ENCODE data around the gene LPP. TPM values are rescaled to one million over a fixed set of nuclear protein-coding genes. Genes with fewer than 3 reads are reported as not detected.
A peak's percentile ranks its signal among the peaks of the same experiment; 100 is the strongest.

The LPP gene
- total and polyA plus RNA-seq, 2 of the 13 experiments (the other 11 are each of a cell fraction or from before 2014, with no cell fraction given), result 19.2 to 29.9 TPM

- no peak for TF ChIP-seq THAP7 (CRISPR knock-in tag; IDR thresholded peaks at IDR 0.05)
Measured at GRCh38 chr3:188262488-188262887, 108.5 kb downstream of the LPP start (continued).

GRCh38 chr3:188262913-188263683 lies 109.1 kb downstream of the LPP start:
- Histone ChIP-seq H3K27me3 (ENCODE audit: control insufficient read depth in 1 of 2, insufficient read depth in 2 of 2, low read length in 2 of 2) (no peaks in the 10 kb centered on the region), H3K4me1 (ENCODE audit: insufficient read depth, low read length) (peaks cover 83% of the 10 kb centered on the region), H3K4me3 (replicated peaks in 1 of 3; ENCODE audit: insufficient read depth in 1 of 3, low read depth in 2 of 3, low read length in 3 of 3) (no peak overlapping the region), H2AFZ (ENCODE audit: low read length) (no peak overlapping the region), H3K79me2 (ENCODE audit: insufficient read depth, low read length) (peaks cover 35% of the 10 kb centered on the region), H3K36me3 (replicated peaks in 1 of 2; ENCODE audit: control insufficient read depth in 1 of 2, insufficient read depth in 2 of 2, low read length in 2 of 2) (no peaks in the 10 kb centered on the region; a peak in 2 of 5 replicates), H3K9ac (ENCODE audit: insufficient read depth, low read depth, low read length) (no peak overlapping the region), H3K27ac (ENCODE audit: extremely low read length, insufficient read depth, low read length) (peak overlapping the region; percentile 13), H4K20me1 (ENCODE audit: insufficient read depth, low read length) (no peaks in the 10 kb centered on the region), H3K4me2 (ENCODE audit: low read depth, low read length) (no peak overlapping the region), H3K9me3 (ENCODE audit: low read length) (no peaks in the 10 kb centered on the region)
- BruUV-seq (replicated peaks), result no TSS peak
- no peak for TF ChIP-seq ZNF512B (CRISPR knock-in tag; IDR thresholded peaks at IDR 0.05; ENCODE audit: borderline replicate concordance)
- TF ChIP-seq FOSL2 (CRISPR knock-in tag; IDR thresholded peaks at IDR 0.05), result peak; percentile 32
- no peak for TF ChIP-seq KAT8 (CRISPR knock-in tag; IDR thresholded peaks at IDR 0.05)
- TF ChIP-seq ZBTB33 (CRISPR knock-in tag; IDR thresholded peaks at IDR 0.05), result peak; percentile 95
- intact Hi-C loops (cut with micrococcal nuclease; ENCODE audit: unreplicated experiment) (loop anchor here (10.0 kb wide), 1 partner anchor 518 kb away; the partner anchor contains the start of gene BCL6), in situ Hi-C loops (cut with HindIII; ENCODE audit: extremely low pct_ligation_motif_present, low pct_unique_long_range_greater_than_20kb) (no loop called here)
- FAIRE-seq, result no peak
- WGBS (ENCODE audit: low lambda C conversion rate), result 94% methylated on average over 8 of the region's 8 CpGs
- DNase-seq (ENCODE audit: low spot score), result peak; percentile 27
- ChIA-PET POLR2A (interaction anchor here (0.6 to 1.3 kb wide), 3 partner anchors 79 to 513 kb away, joined by 3 read pairs; no protein-coding TSS in a partner anchor), CTCF (ENCODE audit: low intra/inter-chr PET ratio, low total read pairs) (no interaction called here)
- ATAC-seq, result no peak
